Stomach smooth muscle (tissue), 2 donors: ENCODE measurements around the gene TBC1D3I.
"Not testable (repeated sequence)": the region's sequence is repeated elsewhere in the genome, so short reads cannot be mapped to it uniquely, and the experiment has no call there.

Source experiments
- H3K27ac ChIP-seq: one replicate; pipeline ENCODE4 v1.7.0; 2013; ENCODE audit warnings: mild to moderate bottlenecking, low read length, inconsistent platforms
- H3K27me3 ChIP-seq, 2 donors: one replicate each; pipeline ENCODE4 v1.7.0; 2013; ENCODE audit warnings: low read length in 2 of 2; ENCODE audit not compliant: insufficient read depth in 2 of 2, control insufficient read depth in 1 of 2
- H3K36me3 ChIP-seq, 2 donors: one replicate each; pipeline ENCODE4 v1.7.0; 2013; ENCODE audit warnings: low read length in 2 of 2; ENCODE audit not compliant: control insufficient read depth in 2 of 2, insufficient read depth in 2 of 2
- H3K4me1 ChIP-seq: one replicate; pipeline ENCODE4 v1.7.0; 2013; ENCODE audit warnings: low read length; ENCODE audit not compliant: control insufficient read depth, insufficient read depth
- H3K4me3 ChIP-seq, 2 donors: one replicate each; pipeline ENCODE4 v1.7.0; 2013; ENCODE audit warnings: low read length in 2 of 2
- H3K9ac ChIP-seq, 2 donors: one replicate each; pipeline ENCODE4 v1.7.0; 2013; ENCODE audit warnings: low read length in 2 of 2, mild to moderate bottlenecking in 1 of 2
- H3K9me3 ChIP-seq, 2 donors: one replicate each; pipeline ENCODE4 v1.7.0; 2013; ENCODE audit warnings: low read length in 2 of 2; ENCODE audit not compliant: control insufficient read depth in 2 of 2
- donor health status: healthy.
- donor health status: Pancreatic carcinoma.

Gene TBC1D3I

DNA sequence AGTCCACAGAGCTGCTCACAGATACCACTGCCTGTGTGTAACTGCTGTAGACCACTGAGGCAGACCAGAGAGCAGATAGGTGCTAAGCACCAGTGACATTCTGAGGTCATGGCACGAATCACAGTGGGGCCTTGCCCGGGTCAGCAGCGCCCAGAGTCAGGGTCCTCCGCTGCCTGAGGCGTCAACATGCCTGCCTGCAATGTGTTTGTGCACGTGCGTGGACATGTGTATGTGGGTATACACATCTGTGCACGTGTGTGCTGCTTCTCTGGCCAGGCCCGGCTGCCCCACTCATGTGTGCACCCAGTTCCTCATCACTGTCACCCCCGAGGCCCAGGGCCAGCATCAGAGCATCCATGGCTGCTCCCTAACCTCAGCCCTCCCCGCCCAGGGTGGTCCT is at the start of gene TBC1D3I:
Gene TBC1D3I (minus strand): TSS at position 101 of the 400 bp plus-strand sequence. CDS start 1,585 bp downstream, outside the sequence.
- not testable (repeated sequence) for H3K36me3 ChIP-seq, H3K27ac ChIP-seq, H3K27me3 ChIP-seq, H3K4me1 ChIP-seq, H3K4me3 ChIP-seq, H3K9ac ChIP-seq, H3K9me3 ChIP-seq

DNA sequence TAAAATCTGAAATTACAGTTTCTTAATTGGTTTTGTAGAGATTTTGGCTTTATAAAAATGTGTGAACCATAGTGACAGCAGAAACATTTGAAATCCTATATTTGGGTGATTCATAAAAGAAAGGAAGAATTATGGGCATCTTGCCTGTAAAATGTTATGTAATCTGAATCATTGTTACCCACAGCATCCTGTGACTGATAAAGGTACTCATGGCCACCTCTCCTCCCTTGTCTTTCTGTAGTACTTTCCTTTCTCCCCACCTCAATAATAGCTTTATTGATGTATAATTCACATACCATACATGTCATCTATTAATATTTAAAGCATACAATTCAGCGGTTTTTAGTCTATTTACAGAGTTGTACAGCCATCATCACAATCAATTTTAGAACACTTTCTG is 30.8 kb upstream of the TBC1D3I start:
- H3K4me1 ChIP-seq, H3K9ac ChIP-seq, H3K27ac ChIP-seq, H3K36me3 ChIP-seq, H3K4me3 ChIP-seq, H3K27me3 ChIP-seq, H3K9me3 ChIP-seq: not testable (repeated sequence)

DNA sequence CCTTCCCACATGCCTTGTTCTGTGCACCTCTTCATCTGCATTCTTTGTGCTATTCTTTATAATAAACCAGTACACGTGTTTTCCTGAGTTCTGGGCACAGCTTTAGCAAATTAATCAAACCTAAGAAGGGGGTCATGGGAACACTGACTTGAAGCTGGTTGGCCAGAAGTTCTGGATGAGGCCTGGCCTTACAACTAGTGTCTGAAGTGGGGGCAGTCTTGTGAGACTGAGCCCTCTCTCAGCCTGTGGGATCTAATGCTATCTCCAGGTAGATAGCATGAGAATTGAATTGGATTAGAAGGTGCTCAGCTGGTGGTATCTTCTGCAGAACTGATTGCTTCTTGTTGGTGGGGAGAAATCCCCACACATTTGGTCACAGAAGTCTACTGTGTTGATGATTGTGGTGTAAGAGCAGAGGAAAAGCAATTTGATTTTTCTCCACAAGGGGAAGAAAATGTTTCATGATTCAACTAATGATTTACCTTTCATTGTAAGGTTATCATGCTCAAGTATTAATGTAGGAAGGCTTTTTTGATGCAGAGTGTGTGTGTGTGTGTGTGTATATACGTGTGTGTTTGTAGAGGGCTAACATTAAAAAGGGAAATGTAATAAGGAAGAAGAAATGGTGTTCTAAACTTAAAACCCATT is 25.7 kb upstream of the TBC1D3I start:
- not testable (repeated sequence) for H3K9me3 ChIP-seq, H3K36me3 ChIP-seq, H3K4me1 ChIP-seq, H3K27ac ChIP-seq, H3K27me3 ChIP-seq, H3K9ac ChIP-seq, H3K4me3 ChIP-seq

DNA sequence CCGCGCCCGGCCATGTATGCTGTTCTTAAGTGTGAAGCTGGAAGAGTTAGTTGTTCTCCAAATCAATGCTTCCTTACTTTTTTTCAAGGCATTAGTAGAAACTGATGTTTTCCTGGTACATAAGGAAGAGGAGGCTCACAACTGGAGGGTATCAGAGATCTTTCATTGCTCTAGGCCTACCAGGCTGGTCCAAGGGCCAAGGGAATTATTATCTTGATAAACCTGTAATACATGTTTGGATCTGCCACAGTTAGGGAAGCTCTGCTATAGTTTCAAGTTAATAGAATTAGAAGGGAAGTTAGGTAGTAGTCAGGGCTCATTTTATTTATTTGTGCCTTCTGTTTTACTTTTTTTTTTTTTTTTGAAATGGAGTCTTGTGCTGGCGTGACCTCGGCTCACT is 19.8 kb upstream of the TBC1D3I start:
- not testable (repeated sequence) for H3K36me3 ChIP-seq, H3K9me3 ChIP-seq, H3K9ac ChIP-seq, H3K27me3 ChIP-seq, H3K27ac ChIP-seq, H3K4me3 ChIP-seq, H3K4me1 ChIP-seq

DNA sequence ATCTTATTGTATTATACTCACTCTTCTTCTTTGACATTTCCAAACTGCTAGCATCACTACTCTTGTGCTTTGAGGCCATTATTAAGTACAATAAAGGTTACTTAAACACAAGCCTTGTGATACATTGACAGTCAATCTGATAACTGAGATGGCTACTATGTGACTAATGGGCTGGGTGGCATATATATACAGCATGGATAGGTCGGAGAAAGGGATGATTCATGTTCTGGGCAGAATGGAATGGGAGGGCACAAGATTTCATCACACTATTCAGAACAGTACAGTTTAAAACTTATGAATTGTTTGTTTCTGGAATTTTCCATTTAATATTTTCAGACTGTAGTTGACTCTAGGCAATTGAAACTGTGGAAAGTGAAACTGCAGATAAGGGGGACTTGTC is 18.9 kb upstream of the TBC1D3I start:
- H3K9me3 ChIP-seq, H3K9ac ChIP-seq, H3K27me3 ChIP-seq, H3K36me3 ChIP-seq, H3K27ac ChIP-seq, H3K4me3 ChIP-seq, H3K4me1 ChIP-seq: not testable (repeated sequence)

DNA sequence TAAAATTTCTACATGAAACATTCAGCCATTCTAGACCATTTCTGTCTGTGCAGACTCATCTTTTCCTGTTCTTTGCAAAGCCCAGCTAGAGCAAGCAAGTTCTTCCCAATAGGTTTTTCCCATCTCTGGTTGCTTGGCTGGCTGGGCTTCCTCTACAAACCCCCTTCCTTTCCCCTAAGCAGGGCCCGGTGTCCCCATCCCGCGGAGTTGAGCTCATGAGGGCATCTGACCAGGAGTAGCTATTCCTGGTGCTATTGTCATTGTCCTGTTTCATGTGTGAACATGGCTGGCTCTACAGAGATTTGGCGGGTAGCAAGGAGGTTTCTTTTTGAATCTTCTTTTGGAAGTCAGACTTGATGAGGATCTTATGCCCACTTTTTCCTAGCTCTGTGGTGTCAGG is 22.3 kb downstream of the TBC1D3I start:
- not testable (repeated sequence) for H3K27ac ChIP-seq, H3K4me3 ChIP-seq, H3K4me1 ChIP-seq, H3K27me3 ChIP-seq, H3K9me3 ChIP-seq, H3K36me3 ChIP-seq, H3K9ac ChIP-seq

DNA sequence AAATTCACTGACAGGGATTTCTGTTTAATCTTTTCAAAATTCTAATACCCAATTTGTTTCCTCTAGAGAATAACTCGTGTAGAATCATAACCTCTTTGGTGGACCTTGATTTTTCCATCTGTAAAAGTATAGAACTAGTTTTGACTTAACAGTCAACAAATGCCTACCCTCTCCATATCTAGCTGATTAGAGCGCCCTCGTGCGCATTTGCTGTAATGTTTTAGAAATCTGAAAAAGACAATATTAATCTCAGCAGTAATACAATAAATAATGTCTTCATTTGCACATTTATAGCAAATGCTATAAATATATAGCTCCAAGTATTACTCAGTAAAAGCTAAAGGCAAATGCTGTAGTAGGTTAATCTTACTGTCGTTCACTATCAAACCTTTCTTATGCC is 34.7 kb downstream of the TBC1D3I start:
- not testable (repeated sequence) for H3K9ac ChIP-seq, H3K9me3 ChIP-seq, H3K4me3 ChIP-seq

DNA sequence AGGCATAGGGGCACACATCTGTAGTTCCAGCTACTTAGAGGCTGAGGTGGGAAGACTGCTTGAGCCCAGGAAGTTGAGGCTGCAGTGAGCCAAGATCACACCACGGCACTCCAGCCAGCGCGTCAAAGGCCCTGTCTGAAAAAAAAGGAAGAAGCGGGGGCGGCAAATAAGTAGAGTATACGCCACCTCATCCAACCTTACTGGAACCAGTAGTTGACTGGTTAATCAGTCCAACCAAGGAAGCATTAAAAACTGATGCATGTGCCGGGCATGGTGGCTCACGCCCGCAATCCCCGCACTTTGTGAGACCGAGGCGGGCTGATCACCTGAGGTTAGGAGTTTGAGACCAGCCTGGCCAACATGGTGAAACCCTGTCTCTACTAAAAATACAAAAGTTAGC is 41.4 kb downstream of the TBC1D3I start:
- H3K4me3 ChIP-seq, H3K4me1 ChIP-seq, H3K36me3 ChIP-seq, H3K27me3 ChIP-seq, H3K27ac ChIP-seq, H3K9me3 ChIP-seq, H3K9ac ChIP-seq: not testable (repeated sequence)

More for the DNA sequence above, 34.7 kb downstream of the TBC1D3I start:
- H3K27ac ChIP-seq, H3K4me1 ChIP-seq, H3K27me3 ChIP-seq, H3K36me3 ChIP-seq: not testable (repeated sequence)

DNA sequence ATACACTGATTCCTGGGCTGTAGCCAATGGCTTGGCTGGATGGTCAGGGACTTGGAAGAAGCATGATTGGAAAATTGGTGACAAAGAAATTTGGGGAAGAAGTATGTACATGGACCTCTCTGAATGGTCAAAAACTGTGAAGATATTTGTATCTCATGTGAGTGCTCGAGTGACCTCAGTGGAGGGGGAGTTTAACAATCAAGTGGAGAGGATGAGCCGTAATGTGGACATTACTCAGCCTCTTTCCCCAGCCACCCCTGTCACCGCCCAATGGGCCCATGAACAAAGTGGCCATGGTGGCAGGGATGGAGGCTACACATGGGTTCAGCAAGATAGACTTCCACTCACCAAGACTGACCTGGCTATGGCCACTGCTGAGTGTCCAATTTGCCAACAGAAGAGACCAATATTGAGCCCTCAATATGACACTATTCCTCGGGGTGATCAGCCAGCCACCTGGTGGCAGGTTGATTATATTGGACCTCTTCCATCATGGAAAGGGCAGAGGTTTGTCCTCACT is 42.7 kb downstream of the TBC1D3I start:
- not testable (repeated sequence) for H3K36me3 ChIP-seq, H3K4me1 ChIP-seq, H3K27ac ChIP-seq, H3K27me3 ChIP-seq, H3K9ac ChIP-seq, H3K9me3 ChIP-seq, H3K4me3 ChIP-seq

DNA sequence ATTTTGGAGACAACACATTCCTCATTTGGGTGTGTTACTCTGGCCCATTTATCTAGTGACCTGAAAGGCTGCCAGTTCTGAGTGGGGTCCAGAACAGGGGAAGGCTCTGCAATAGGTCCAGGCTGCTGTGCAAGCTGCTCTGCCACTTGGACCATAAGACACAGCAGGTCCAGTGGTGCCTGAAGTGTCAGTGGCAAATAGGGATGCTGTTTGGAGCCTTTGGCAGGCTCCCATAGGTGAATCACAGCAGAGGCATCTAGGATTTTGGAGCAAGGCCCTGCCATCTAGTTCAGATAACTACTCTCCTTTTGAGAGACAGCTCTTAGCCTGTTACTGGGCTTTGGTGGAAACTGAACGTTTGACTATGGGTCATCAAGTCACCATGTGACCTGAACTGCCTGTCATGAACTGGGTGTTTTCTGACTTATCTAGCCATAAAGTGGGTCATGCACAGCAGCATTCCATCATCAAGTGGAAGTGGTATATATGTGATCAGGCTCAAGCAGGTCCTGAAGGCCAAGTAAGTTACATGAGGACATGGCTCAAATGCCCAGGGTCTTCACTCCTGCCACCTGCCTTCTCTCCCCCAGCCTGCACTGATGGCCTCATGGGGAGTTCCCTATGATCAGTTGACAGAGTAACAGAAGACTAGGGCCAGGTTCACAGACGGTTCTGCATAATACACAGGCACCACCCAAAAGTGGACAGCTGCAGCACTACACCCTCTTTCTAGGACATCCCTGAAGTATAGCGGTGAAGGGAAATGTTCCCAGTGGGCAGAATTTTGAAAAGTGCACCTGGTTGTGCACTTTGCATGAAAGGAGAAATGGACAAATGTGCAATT is 43.4 kb downstream of the TBC1D3I start:
- H3K4me3 ChIP-seq, H3K27ac ChIP-seq, H3K9ac ChIP-seq, H3K9me3 ChIP-seq, H3K27me3 ChIP-seq, H3K4me1 ChIP-seq, H3K36me3 ChIP-seq: not testable (repeated sequence)

DNA sequence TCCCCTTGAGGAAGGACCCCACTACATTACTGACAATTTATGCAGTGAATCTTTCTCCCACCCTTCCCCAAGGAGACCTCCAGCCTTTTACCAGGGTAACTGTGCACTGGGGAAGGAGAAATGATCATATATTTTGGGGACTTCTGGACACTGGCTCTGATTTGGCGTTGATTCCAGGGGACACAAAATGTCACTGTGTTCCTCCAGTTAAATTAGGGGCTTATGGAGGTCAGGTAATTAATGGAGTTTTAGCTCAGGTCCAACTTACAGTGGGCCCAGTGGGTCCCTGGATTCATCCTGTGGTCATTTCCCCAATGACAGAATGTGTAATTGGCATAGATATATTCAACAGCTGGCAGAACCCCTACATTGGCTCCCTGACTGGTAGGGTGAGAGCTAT is 44.8 kb downstream of the TBC1D3I start:
- H3K36me3 ChIP-seq, H3K27me3 ChIP-seq, H3K27ac ChIP-seq, H3K4me3 ChIP-seq, H3K9ac ChIP-seq, H3K9me3 ChIP-seq, H3K4me1 ChIP-seq: not testable (repeated sequence)
